ELR (cell line): ENCODE measurements around the gene DLGAP1.
A peak's percentile ranks its signal among the peaks of the same experiment; 100 is the strongest.

Source experiments
- DNase-seq: peaks from one replicate; pipeline ENCODE4 v3.0.0-alpha.2; 2015; ENCODE audit warnings: low read depth

The DLGAP1 gene

GRCh38 chr18:3863006-3863405 lies 592.1 kb downstream of the DLGAP1 start:
- DNase-seq = no peak

DNA sequence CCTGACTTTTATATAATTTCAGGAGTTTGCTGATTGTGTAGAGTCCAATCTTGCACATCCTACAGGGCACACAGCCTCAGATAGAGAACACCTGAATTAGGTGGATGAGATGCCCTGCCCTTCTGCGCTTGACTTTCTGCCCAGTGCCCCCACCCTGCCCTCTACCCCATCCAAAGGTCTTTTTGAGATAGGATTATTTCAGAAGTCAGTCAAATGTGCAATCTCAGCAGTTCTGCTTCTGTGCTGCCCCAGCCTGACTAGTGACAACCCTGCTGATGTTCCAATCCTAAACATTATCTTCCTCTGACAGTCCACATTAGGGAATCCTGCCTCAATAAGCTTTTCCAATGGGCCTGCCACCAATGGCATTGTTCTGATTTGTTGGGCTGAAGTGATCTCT lies 593.6 kb downstream of the DLGAP1 start:
- no peak for DNase-seq

DNA sequence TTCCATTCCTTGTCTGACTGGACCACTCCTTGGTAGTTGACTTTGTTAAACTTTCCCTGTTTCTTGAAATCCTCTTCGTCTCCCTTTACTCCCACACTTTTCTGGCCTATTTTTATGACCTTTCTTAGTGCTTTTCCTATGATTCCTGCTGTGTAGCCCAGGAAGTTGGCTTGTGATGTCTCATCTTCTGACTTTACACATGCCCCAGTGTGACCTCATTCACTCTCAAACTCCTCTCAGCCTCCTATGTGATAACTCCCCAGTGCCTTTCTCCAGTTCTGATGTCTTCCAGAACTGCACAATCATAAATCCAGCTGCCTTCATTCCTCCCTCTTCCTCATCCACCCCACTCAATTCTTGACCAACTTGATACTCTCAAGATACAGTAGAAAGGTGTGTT lies 597.6 kb downstream of the DLGAP1 start:
- DNase-seq = peak; percentile 78

- DNase-seq = no peak
Observed at GRCh38 chr18:3855966-3856365, 599.1 kb downstream of the DLGAP1 start.

- DNase-seq = peak; percentile 24
Observed at GRCh38 chr18:3852321-3852720, 602.8 kb downstream of the DLGAP1 start.

GRCh38 chr18:3851159-3851558 lies 603.9 kb downstream of the DLGAP1 start:
- no peak for DNase-seq

- DNase-seq = no peak
Observed at GRCh38 chr18:3848316-3848715, 606.8 kb downstream of the DLGAP1 start.

GRCh38 chr18:3845161-3845560 lies 609.9 kb downstream of the DLGAP1 start:
- DNase-seq = no peak

GRCh38 chr18:3842844-3843243 lies 612.3 kb downstream of the DLGAP1 start:
- DNase-seq = no peak

GRCh38 chr18:3840766-3841165 lies 614.3 kb downstream of the DLGAP1 start:
- no peak for DNase-seq

- DNase-seq = no peak
Observed at GRCh38 chr18:3839581-3839981, 615.5 kb downstream of the DLGAP1 start.

- DNase-seq = no peak
Observed at GRCh38 chr18:3836483-3837335, 618.4 kb downstream of the DLGAP1 start.

DNA sequence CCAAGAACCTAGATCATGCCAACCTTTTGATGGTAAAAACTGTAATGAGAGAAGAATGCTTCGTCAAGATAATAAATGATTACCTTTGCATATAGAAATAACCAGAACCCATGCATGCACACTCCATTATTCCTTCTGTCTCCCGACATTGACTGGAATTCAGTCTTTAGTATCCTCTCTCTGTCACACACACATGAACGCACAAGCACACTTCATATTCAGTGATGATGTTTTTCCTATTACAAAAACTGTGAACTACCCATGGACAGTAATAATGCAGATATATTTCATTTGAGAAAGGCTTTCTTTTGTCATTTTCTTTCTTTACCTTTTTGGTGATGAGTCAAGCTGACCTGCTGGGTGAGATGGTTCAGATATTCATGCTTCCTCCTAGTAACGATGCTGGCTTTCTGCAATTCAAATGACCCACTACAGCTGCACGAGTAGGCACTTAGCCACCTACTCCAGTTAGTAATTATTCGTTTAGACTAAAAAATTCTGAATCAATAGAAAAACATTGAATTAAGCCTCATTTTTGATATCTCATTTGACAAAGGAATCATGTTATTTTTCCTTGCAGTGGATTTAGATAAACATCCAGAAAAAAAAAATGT lies 623.0 kb downstream of the DLGAP1 start:
- DNase-seq = no peak

DNA sequence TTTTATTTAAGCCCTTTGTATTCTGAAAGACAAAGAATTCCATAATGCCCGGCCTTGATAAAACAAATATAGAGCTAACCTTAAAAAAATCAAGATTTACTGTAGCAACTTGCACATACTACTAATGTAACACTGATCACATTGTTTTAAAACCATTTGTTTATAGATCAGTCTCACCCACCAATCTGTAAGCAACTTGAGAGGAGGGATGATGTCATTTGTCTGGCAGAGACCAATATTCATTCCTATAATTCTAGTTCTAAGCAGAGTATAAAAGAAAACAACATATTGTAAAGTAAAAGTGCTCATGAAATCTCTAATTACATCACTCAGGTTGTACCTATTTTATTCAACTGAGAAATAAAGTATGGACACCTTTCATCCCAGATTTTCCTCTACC lies 624.5 kb downstream of the DLGAP1 start:
- DNase-seq = no peak

DNA sequence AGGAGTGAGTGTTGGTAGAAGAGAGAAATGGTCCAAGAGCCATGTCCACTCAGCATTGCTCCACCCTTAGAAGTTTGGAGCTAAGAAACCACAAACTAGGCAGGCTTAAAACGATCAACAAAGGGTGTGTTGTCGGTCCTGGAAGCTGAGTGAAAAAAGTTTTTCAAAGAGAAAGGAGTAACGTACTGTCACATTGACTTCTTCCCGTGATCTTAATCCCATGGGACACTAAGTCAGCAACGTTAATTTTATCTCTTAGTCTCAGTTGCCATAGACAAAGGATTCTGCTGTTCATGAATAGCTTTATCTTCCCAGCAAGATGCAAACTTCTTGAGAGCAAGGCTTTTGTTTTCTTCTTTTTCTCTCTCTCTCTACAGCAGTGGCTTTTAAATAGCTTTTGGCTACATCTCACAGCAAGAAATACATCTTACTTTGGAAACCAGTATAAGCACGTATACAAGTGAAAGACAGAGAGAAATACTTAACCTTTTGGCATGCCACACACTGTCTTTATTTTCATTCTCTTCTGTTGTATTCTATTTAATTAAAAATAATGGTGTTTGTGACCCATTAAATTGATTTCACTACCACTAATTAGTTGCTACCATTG lies 627.8 kb downstream of the DLGAP1 start:
- DNase-seq = no peak

DNA sequence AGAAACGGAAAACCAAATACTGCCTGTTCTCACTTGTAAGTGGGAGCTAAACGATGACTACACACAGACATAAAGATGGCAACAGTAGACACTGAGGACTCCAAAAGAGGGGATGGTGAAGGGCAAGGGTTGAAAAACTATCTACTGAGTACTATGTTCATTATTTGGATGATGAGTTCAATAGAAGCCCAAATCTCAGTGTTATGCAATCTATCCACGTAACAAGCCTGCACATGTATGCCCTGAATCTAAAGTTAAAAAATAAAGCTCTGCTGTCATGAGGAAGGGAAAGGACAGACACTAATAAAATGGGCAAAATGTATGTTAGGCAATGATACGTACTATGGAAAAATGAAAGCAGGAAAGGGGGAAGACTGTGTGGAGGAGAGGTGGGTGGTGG lies 629.1 kb downstream of the DLGAP1 start:
- DNase-seq = no peak

DNA sequence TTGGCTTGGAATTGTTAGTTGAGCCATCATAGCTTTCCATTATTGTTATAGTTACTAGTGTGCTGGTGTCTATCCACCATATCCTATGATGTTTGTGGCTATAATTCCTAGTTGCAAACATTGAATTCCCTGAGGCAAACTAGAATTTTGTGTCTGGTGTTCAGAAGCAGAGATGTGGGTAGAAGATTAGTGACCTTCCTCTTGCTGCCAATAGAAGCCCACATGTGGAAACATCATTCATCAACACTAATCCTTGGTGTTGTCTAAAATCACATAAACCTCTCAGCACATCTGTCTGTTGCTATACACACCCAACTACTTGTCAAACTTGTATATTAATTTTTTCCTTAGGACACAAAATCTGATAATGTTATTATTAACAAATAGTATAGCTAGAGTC lies 631.0 kb downstream of the DLGAP1 start:
- DNase-seq = no peak

GRCh38 chr18:3823073-3823472 lies 632.0 kb downstream of the DLGAP1 start:
- no peak for DNase-seq

DNA sequence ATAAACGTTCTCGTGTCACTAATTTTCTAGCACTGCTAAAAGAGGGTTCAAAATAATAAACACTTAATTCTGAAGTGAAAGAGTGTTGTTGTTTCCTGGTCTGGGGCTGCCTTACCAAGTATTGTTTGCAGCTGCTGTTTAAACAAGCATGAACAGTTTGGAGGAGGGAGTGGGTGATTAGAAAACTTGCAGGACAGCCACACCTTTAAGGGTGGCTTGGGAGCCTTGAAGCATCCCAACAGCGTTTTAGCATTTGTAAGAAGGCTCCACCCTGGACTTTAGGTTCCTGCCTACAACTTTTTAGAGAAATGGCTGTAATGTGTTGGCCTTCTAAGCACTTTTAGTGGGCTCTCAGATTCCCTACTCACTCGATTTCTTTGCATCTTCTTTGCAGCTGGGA lies 633.6 kb downstream of the DLGAP1 start:
- DNase-seq = no peak

DNA sequence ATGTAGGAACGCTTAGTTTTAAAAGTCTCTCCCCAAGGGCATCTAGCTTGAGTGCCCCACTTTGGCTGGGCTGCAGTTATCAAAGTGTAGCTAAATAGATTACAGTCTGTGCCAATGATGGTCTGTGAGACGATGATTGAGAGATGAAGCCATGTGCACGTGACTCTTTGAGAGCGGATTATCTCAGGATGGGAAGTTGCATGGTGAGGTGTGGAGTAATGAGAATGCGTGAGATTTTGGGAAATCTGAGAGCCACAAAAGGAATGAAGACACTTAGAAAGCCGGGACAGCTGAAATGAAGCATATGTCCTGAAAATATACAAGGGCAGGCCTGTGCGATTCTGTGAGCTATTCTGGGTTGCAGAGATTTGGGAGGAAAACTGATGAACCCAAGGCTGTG lies 635.1 kb downstream of the DLGAP1 start:
- DNase-seq = no peak

- DNase-seq = peak; percentile 95
Observed at GRCh38 chr18:3816610-3817363, 638.3 kb downstream of the DLGAP1 start.

- DNase-seq = no peak
Observed at GRCh38 chr18:3815991-3816390, 639.1 kb downstream of the DLGAP1 start.

DNA sequence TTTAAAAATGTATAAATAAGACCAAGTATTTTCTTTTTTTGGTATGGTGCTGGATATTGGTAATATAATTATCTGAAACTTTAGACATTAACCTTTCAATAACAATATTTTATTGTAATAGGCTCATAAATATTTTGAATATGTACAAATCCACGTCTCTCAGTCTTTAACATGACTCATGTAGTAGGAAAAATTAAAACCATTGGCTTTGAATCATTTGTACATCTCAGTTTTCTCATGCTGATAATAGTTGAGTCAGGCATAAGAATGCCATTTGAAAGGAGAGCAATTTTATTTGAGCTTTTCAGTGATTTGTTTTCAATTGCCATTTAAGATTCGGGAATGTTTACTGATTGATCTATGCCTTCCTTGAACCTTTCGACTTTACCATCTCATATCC lies 640.3 kb downstream of the DLGAP1 start:
- peak; percentile 80 for DNase-seq
